ENCODE measurements around the gene INPP1. TPM values are rescaled to one million over a fixed set of nuclear protein-coding genes. Genes with fewer than 3 reads are reported as not detected.

INPP1 gene
- total and polyA plus RNA-seq, 2 of the 8 experiments (the other 6 are each of a cell fraction or from before 2014, with no cell fraction given), result 0.88 to 3.0 TPM

- Histone ChIP-seq H3K14ac (ENCODE audit: insufficient read length) (no peak overlapping the region), H3K27me3 (replicated peaks in 1 of 4; ENCODE audit: control insufficient read depth in 3 of 4, extremely low read depth in 1 of 4, insufficient read depth in 3 of 4, low read length in 3 of 4) (no peaks in the 10 kb centered on the region), H3K79me2 (ENCODE audit: control insufficient read depth in 1 of 2, insufficient read depth in 2 of 2, low read length in 2 of 2) (peaks cover 0 to 25% of the 10 kb centered on the region in 2 experiments; a peak in 2 of 4 replicates), H2BK12ac (ENCODE audit: low read depth, low read length) (no peak overlapping the region), H3K56ac (replicated peaks; ENCODE audit: insufficient read length, low read depth, low read length) (no peak overlapping the region), H3K23me2 (ENCODE audit: low read depth, low read length) (peaks cover 5% of the 10 kb centered on the region; the same call in 1 of the 2 replicates), H3K79me1 (ENCODE audit: low read depth, low read length) (no peaks in the 10 kb centered on the region), H2BK5ac (ENCODE audit: low read depth, low read length) (no peak overlapping the region), H2AK5ac (ENCODE audit: low read depth, low read length) (no peak overlapping the region), H4K91ac (replicated peaks; ENCODE audit: insufficient read length, low read length) (no peak overlapping the region), H3K9ac (replicated peaks in 1 of 4; ENCODE audit: extremely low read depth in 1 of 4, low read depth in 3 of 4, low read length in 3 of 4) (no peak overlapping the region; a peak in 1 of 7 replicates), H3K4ac (replicated peaks; ENCODE audit: insufficient read length, low read depth, low read length) (no peak overlapping the region), H3K4me1 (replicated peaks in 1 of 4; ENCODE audit: control insufficient read depth in 3 of 4, insufficient read depth in 4 of 4, low read length in 3 of 4) (peaks cover 0 to 5% (median 0%) of the 10 kb centered on the region in 4 experiments; a peak in 2 of 7 replicates), H3K4me2 (ENCODE audit: insufficient read depth in 1 of 2, low read depth in 2 of 2, low read length in 2 of 2) (peak overlapping the region; percentile 85 to 90), H2AFZ (ENCODE audit: low read length) (no peak overlapping the region), H3K18ac (ENCODE audit: extremely low read depth, low read length) (no peak overlapping the region), H3K36me3 (ENCODE audit: control insufficient read depth in 2 of 4, insufficient read depth in 4 of 4, low read length in 3 of 4) (no peaks in the 10 kb centered on the region; a peak in 1 of 8 replicates), H3K23ac (ENCODE audit: insufficient read length) (no peak overlapping the region), H3K4me3 (ENCODE audit: extremely low read depth in 1 of 4, insufficient read depth in 2 of 4, low read depth in 3 of 4, low read length in 4 of 4) (peak overlapping the region; percentile 49 to 90 (median 78); a peak in 7 of 8 replicates), H4K8ac (ENCODE audit: extremely low read depth, insufficient read depth, low read length) (no peak overlapping the region), H3K9me3 (ENCODE audit: insufficient read depth in 2 of 2, low read depth in 1 of 2, low read length in 1 of 2) (no peaks in the 10 kb centered on the region), H3K27ac (ENCODE audit: low read depth, low read length) (no peak overlapping the region), H2BK120ac (replicated peaks; ENCODE audit: low read depth, low read length) (no peak overlapping the region), H4K5ac (ENCODE audit: insufficient read length, low read depth, low read length) (no peak overlapping the region), H2BK20ac (ENCODE audit: low read length) (no peak overlapping the region), H2BK15ac (ENCODE audit: low read length) (no peak overlapping the region), H4K20me1 (replicated peaks in 1 of 2; ENCODE audit: control insufficient read depth in 1 of 2, insufficient read depth in 2 of 2, low read length in 2 of 2) (peaks cover 0 to 3% of the 10 kb centered on the region in 2 experiments)
- CTCF ChIA-PET (ENCODE audit: partially characterized antibody), result interaction anchor here (0.6 to 2.4 kb wide), 8 partner anchors 8 to 301 kb away, joined by 3 to 12 read pairs (median 4); no protein-coding TSS in a partner anchor
- POLR2A ChIA-PET (ENCODE audit: partially characterized antibody), result interaction anchor here (1.3 to 2.2 kb wide), 4 partner anchors 8 to 55 kb away, joined by 3 to 7 read pairs (median 4); partner anchors contain the start of gene INPP1
- FAIRE-seq (no peak), DNase-seq (ENCODE audit: low read depth in 1 of 2, low spot score in 2 of 2) (no peak)
- 92% methylated on average over 4 of the region's 4 CpGs; no CpG with 5 or more reads in 1 of the 2 experiments for WGBS, 2 experiments (ENCODE audit: extremely low coverage in 1 of 2, insufficient coverage in 1 of 2, insufficient read length in 1 of 2, insufficient replicate concordance in 2 of 2, low coverage in 1 of 2, low lambda C conversion rate in 2 of 2, missing lambda C conversion rate in 1 of 2)
- no peak for TF ChIP-seq RXRA (IDR thresholded peaks at IDR 0.05; ENCODE audit: insufficient read depth, low read depth, low read length)
- no peak for TF ChIP-seq SP1 (IDR thresholded peaks at IDR 0.05; ENCODE audit: low read depth, low read length)
- TF ChIP-seq SAP30 (IDR thresholded peaks at IDR 0.05; ENCODE audit: insufficient read depth, insufficient replicate concordance, low read length), result no peak
- TF ChIP-seq RFX5 (IDR thresholded peaks at IDR 0.05; ENCODE audit: borderline replicate concordance, low read depth, low read length), result no peak
- no peak for TF ChIP-seq EGR1 (IDR thresholded peaks at IDR 0.05; ENCODE audit: borderline replicate concordance, low read depth, low read length)
- no peak for TF ChIP-seq RNF2 (IDR thresholded peaks at IDR 0.05; ENCODE audit: borderline replicate concordance, low read depth, low read length, missing control alignments, poor library complexity, severe bottlenecking)
- no peak for TF ChIP-seq CTBP2 (IDR thresholded peaks at IDR 0.05; ENCODE audit: borderline replicate concordance, insufficient read depth, insufficient read length, low read length)
- no peak for TF ChIP-seq TEAD4 (IDR thresholded peaks at IDR 0.05; ENCODE audit: low read depth, low read length)
- no peak for TF ChIP-seq HDAC2 (IDR thresholded peaks at IDR 0.05; ENCODE audit: borderline replicate concordance in 1 of 2, low read depth in 2 of 2, low read length in 2 of 2)
- TF ChIP-seq USF2 (IDR thresholded peaks at IDR 0.05; ENCODE audit: low read length), result no peak
- TF ChIP-seq POU5F1 (IDR thresholded peaks at IDR 0.05; ENCODE audit: low read depth, low read length), result no peak
Observed at GRCh38 chr2:190318514-190318913, 24.9 kb upstream of the INPP1 start.

Data from H1 (cell line).